GM23338 (cell line): ENCODE measurements around the gene LGALS16. TPM values are rescaled to one million over a fixed set of nuclear protein-coding genes. Genes with fewer than 3 reads are reported as not detected.

ENCODE experiments used
- ATAC-seq: fragments of 200-7000 bp; cut with Tn5 transposase; 3 replicates; pipeline ENCODE4 v1.9.1; 2020
- DNase-seq: peaks from one replicate; pipeline ENCODE4 v3.0.0-alpha.2; 2015; ENCODE audit warnings: low spot score
- H2AFZ ChIP-seq: fragments of 200-600 bp; sonication (generic); 2 replicates; pipeline ENCODE4 v1.8.0; 2016; ENCODE audit warnings: antibody characterized with exemption, mild to moderate bottlenecking, moderate library complexity
- H3F3A ChIP-seq: fragments of 200-600 bp; sonication (generic); replicated peaks from 2 replicates; pipeline ENCODE4 v1.8.0; 2017; ENCODE audit warnings: antibody characterized with exemption, mixed run types, low read depth
- H3K27ac ChIP-seq: fragments of 200-600 bp; sonication (generic); 2 replicates; pipeline ENCODE4 v1.6.1; 2016; ENCODE audit warnings: low read depth
- H3K27me3 ChIP-seq: fragments of 200-600 bp; sonication (generic); 2 replicates; pipeline ENCODE4 v1.8.0; 2016; ENCODE audit warnings: mild to moderate bottlenecking, mixed run types, moderate library complexity; ENCODE audit not compliant: insufficient read depth
- H3K36me3 ChIP-seq: fragments of 200-600 bp; sonication (generic); 2 replicates; pipeline ENCODE4 v1.8.0; 2016; ENCODE audit warnings: mild to moderate bottlenecking; ENCODE audit not compliant: insufficient read depth
- H3K4me1 ChIP-seq: fragments of 200-600 bp; sonication (generic); 2 replicates; pipeline ENCODE4 v1.8.0; 2016; ENCODE audit warnings: mild to moderate bottlenecking, moderate library complexity; ENCODE audit not compliant: insufficient read depth
- H3K4me2 ChIP-seq: fragments of 200-600 bp; sonication (generic); 2 replicates; pipeline ENCODE4 v1.7.1; 2017; ENCODE audit warnings: mixed run types
- H3K4me3 ChIP-seq: fragments of 200-600 bp; sonication (generic); 2 replicates; pipeline ENCODE4 v1.6.1; 2016; ENCODE audit warnings: mixed run types
- H3K79me2 ChIP-seq: fragments of 200-600 bp; sonication (generic); replicated peaks from 2 replicates; pipeline ENCODE4 v1.8.0; 2017; ENCODE audit warnings: mild to moderate bottlenecking; ENCODE audit not compliant: insufficient read depth
- H3K9me2 ChIP-seq: fragments of 200-600 bp; sonication (generic); 2 replicates; pipeline ENCODE4 v1.8.0; 2017; ENCODE audit not compliant: insufficient read depth
- H4K20me1 ChIP-seq: fragments of 200-600 bp; sonication (generic); replicated peaks from 2 replicates; pipeline ENCODE4 v1.8.0; 2017; ENCODE audit warnings: mild to moderate bottlenecking; ENCODE audit not compliant: insufficient read depth
- H3K27ac Mint-ChIP-seq: 2 replicates; pipeline ENCODE4 v1.8.0; 2020; ENCODE audit warnings: inconsistent platforms, mild to moderate bottlenecking, moderate library complexity, mixed read lengths
- H3K27me3 Mint-ChIP-seq: 3 replicates; pipeline ENCODE4 v1.8.0; 2022; ENCODE audit warnings: low read depth, mild to moderate bottlenecking, moderate library complexity, mixed read lengths, inconsistent platforms; ENCODE audit not compliant: insufficient read depth, poor library complexity
- H3K36me3 Mint-ChIP-seq: 3 replicates; pipeline ENCODE4 v1.8.0; 2021; ENCODE audit warnings: low read depth, mild to moderate bottlenecking, inconsistent platforms, moderate library complexity, mixed read lengths
- H3K4me1 Mint-ChIP-seq: 3 replicates; pipeline ENCODE4 v1.8.0; 2020; ENCODE audit warnings: mild to moderate bottlenecking, inconsistent platforms, mixed read lengths
- H3K4me3 Mint-ChIP-seq: 3 replicates; pipeline ENCODE4 v1.8.0; 2021; ENCODE audit warnings: moderate library complexity, mild to moderate bottlenecking, inconsistent platforms, mixed read lengths
- H3K9me3 Mint-ChIP-seq: 3 replicates; pipeline ENCODE4 v1.8.0; 2020; ENCODE audit warnings: moderate library complexity, mild to moderate bottlenecking, inconsistent platforms, mixed read lengths
- CREB1 ChIP-seq: fragments of 250-450 bp; sonication (Bioruptor Pico); IDR thresholded peaks from 2 replicates; pipeline ENCODE4 v1.5.0; 2020; ENCODE audit warnings: low read depth, mild to moderate bottlenecking, moderate library complexity
- ETS1 ChIP-seq: IDR thresholded peaks from 2 replicates; pipeline ENCODE4 v1.6.1; 2016; ENCODE audit warnings: antibody characterized with exemption
- EZH2 ChIP-seq: fragments of 200-600 bp; sonication (generic); IDR thresholded peaks from one replicate; pipeline ENCODE4 v1.8.0; 2017; ENCODE audit warnings: antibody characterized with exemption, mild to moderate bottlenecking, low read depth; ENCODE audit not compliant: unreplicated experiment
- EZH2phosphoT487 ChIP-seq: fragments of 200-600 bp; sonication (generic); IDR thresholded peaks from one replicate; pipeline ENCODE4 v1.8.1; 2018; ENCODE audit warnings: antibody characterized with exemption; ENCODE audit not compliant: unreplicated experiment
- JUNB ChIP-seq: IDR thresholded peaks from one replicate; pipeline ENCODE4 v1.6.1; 2016; ENCODE audit warnings: antibody characterized with exemption; ENCODE audit not compliant: unreplicated experiment
- NANOG ChIP-seq: IDR thresholded peaks from 2 replicates; pipeline ENCODE4 v1.6.1; 2016; ENCODE audit warnings: antibody characterized with exemption, borderline replicate concordance
- POLR2AphosphoS5 ChIP-seq: IDR thresholded peaks from 2 replicates; pipeline ENCODE4 v1.6.1; 2016; ENCODE audit warnings: antibody characterized with exemption, low read depth
- REST ChIP-seq: IDR thresholded peaks from one replicate; pipeline ENCODE4 v1.6.1; 2018; ENCODE audit warnings: antibody characterized with exemption; ENCODE audit not compliant: unreplicated experiment
- STAT1 ChIP-seq: IDR thresholded peaks from one replicate; pipeline ENCODE4 v1.6.1; 2016; ENCODE audit warnings: antibody characterized with exemption; ENCODE audit not compliant: unreplicated experiment
- ZNF114 ChIP-seq: fragments of 250-450 bp; sonication (Bioruptor Pico); IDR thresholded peaks from 2 replicates; pipeline ENCODE4 v1.5.0; 2020; ENCODE audit warnings: mild to moderate bottlenecking, moderate library complexity
- ZNF331 ChIP-seq: fragments of 250-450 bp; sonication (Bioruptor Pico); IDR thresholded peaks from 2 replicates; pipeline ENCODE4 v1.5.0; 2020; ENCODE audit warnings: low read depth, mild to moderate bottlenecking, moderate library complexity
- ZNF462 ChIP-seq: fragments of 250-450 bp; sonication (Bioruptor Pico); IDR thresholded peaks from 2 replicates; pipeline ENCODE4 v1.5.0; 2020; ENCODE audit warnings: mild to moderate bottlenecking, moderate library complexity
- long read RNA-seq: library from polyadenylated mRNA; unstranded; transcript quantifications from one replicate; pipeline ENCODE4 v2.0.0, GENCODE V29; 2020; ENCODE audit not compliant: unreplicated experiment
- polyA plus RNA-seq: library from polyadenylated mRNA; unstranded; fragments of >200 nt; fragmentation: Nextera tagmentation; extraction: Ambion mirVana; gene quantifications from 2 replicates; pipeline ENCODE4 v1.2.1, GENCODE V29; 2016
- total RNA-seq: library from RNA; depleted of rRNA; stranded (reverse); fragments of >200 nt; shearing (Covaris generic); gene quantifications from 2 replicates; pipeline ENCODE4 v1.2.3, GENCODE V29; 2014; rRNA removed
- TF ChIP-seq, protein P1 (sequence below), 2 experiments: fragments of 200-600 bp in 1 of 2; sonication (generic) in 1 of 2; conservative IDR thresholded peaks; 2 replicates each; pipeline versions ENCODE4 v1.5.1 to v1.6.1; 2016 to 2017; ENCODE audit warnings: antibody characterized with exemption in 2 of 2, low read depth in 2 of 2, mild to moderate bottlenecking in 2 of 2, moderate library complexity in 1 of 2

LGALS16 gene
- total RNA-seq (not detected in 2 replicates), polyA plus RNA-seq (not detected in 2 replicates)
- long read RNA-seq: 0 reads

GRCh38 chr19:39655613-39656012 lies at the start of gene LGALS16:
Gene LGALS16, plus strand, starts transcription at chr19:39655913. Its CDS starts 49 bp downstream, at chr19:39655962.
- ATAC-seq (no peak), DNase-seq (no peak)
- Histone ChIP-seq H2AFZ (no peak within 1 kb of the TSS), H3K4me1 (no peaks in the 10 kb centered on the region), H3F3A (no peaks in the 10 kb centered on the region), H3K4me2 (no peak within 1 kb of the TSS), H3K4me3 (no peak within 1 kb of the TSS), H3K27me3 (no peaks in the 10 kb centered on the region; the same call in none of the 2 replicates), H3K9me2 (no peaks in the 10 kb centered on the region), H4K20me1 (no peaks in the 10 kb centered on the region), H3K36me3 (no peaks in the 10 kb centered on the region), H3K79me2 (no peaks in the 10 kb centered on the region), H3K27ac (no peak within 1 kb of the TSS)
- no peak within 1 kb of the TSS for H3K27ac Mint-ChIP-seq
- H3K4me3 Mint-ChIP-seq: no peak within 1 kb of the TSS
- no peaks in the 10 kb centered on the region for H3K36me3 Mint-ChIP-seq
- no peaks in the 10 kb centered on the region for H3K4me1 Mint-ChIP-seq
- H3K9me3 Mint-ChIP-seq: no peaks in the 10 kb centered on the region
- peaks cover 9% of the 10 kb centered on the region for H3K27me3 Mint-ChIP-seq
- TF ChIP-seq ZNF331 (CRISPR knock-in tag) (no peak), CREB1 (CRISPR knock-in tag) (no peak), REST (no peak), ZNF114 (CRISPR knock-in tag) (no peak), ZNF462 (CRISPR knock-in tag) (no peak), STAT1 (no peak), EZH2 (no peak), NANOG (no peak), ETS1 (no peak), JUNB (no peak), EZH2phosphoT487 (no peak), POLR2AphosphoS5 (no peak)
- TF ChIP-seq, protein P1, sequence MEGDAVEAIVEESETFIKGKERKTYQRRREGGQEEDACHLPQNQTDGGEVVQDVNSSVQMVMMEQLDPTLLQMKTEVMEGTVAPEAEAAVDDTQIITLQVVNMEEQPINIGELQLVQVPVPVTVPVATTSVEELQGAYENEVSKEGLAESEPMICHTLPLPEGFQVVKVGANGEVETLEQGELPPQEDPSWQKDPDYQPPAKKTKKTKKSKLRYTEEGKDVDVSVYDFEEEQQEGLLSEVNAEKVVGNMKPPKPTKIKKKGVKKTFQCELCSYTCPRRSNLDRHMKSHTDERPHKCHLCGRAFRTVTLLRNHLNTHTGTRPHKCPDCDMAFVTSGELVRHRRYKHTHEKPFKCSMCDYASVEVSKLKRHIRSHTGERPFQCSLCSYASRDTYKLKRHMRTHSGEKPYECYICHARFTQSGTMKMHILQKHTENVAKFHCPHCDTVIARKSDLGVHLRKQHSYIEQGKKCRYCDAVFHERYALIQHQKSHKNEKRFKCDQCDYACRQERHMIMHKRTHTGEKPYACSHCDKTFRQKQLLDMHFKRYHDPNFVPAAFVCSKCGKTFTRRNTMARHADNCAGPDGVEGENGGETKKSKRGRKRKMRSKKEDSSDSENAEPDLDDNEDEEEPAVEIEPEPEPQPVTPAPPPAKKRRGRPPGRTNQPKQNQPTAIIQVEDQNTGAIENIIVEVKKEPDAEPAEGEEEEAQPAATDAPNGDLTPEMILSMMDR (conservative IDR thresholded peaks at IDR 0.05; ENCODE audit: low read depth in 2 of 2): no peak
